ENCODE measurements around the gene IGF2R. TPM values are rescaled to one million over a fixed set of nuclear protein-coding genes. Genes with fewer than 3 reads are reported as not detected.
A peak's percentile ranks its signal among the peaks of the same experiment; 100 is the strongest.
"Not testable (repeated sequence)": the region's sequence is repeated elsewhere in the genome, so short reads cannot be mapped to it uniquely, and the experiment has no call there.

The IGF2R gene
- total and polyA plus RNA-seq, 8 donors, result 2.0 to 70.5 (median 31.5) TPM

DNA sequence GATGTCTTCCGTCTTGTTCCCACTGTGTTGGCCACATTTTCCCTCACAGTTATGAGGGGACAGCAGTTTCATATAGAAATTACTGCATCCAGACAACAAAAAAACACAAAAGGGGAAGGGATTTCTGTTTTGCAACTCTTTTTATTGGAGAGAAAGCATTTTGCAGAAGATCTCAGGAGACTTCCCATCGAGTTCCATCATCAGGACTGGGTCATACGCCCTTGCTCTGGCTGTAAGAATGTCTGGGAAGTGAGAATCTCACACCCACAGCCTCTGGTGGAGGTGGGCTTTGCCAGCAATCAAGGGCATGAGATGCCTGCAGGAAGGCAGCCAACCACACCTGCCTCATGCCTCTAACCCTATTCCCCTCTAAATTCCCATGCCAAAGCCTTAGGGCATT lies 5.8 kb upstream of the IGF2R start:
- no peak overlapping the region for H3K27ac ChIP-seq
- peaks cover 0 to 22% (median 6%) of the 10 kb centered on the region in 4 donors for H3K4me1 ChIP-seq
- DNase-seq, result no peak
- peaks cover 0 to 10% (median 0%) of the 10 kb centered on the region in 3 donors for H3K27me3 ChIP-seq
- no peak overlapping the region for H3K4me3 ChIP-seq
- WGBS, 5 donors, result 66 to 74% (median 66%) methylated on average over 3 of the region's 3 CpGs
- intact Hi-C loops (cut with DNase I; ENCODE audit: low total_unique reads), result no loop called here
- no peaks in the 10 kb centered on the region for H3K9me3 ChIP-seq
- TF ChIP-seq, protein P1, sequence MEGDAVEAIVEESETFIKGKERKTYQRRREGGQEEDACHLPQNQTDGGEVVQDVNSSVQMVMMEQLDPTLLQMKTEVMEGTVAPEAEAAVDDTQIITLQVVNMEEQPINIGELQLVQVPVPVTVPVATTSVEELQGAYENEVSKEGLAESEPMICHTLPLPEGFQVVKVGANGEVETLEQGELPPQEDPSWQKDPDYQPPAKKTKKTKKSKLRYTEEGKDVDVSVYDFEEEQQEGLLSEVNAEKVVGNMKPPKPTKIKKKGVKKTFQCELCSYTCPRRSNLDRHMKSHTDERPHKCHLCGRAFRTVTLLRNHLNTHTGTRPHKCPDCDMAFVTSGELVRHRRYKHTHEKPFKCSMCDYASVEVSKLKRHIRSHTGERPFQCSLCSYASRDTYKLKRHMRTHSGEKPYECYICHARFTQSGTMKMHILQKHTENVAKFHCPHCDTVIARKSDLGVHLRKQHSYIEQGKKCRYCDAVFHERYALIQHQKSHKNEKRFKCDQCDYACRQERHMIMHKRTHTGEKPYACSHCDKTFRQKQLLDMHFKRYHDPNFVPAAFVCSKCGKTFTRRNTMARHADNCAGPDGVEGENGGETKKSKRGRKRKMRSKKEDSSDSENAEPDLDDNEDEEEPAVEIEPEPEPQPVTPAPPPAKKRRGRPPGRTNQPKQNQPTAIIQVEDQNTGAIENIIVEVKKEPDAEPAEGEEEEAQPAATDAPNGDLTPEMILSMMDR (IDR thresholded peaks at IDR 0.05), result no peak
- no peak for TF ChIP-seq POLR2A (IDR thresholded peaks at IDR 0.05)
- TF ChIP-seq POLR2AphosphoS5 (IDR thresholded peaks at IDR 0.05), result no peak
- TF ChIP-seq EP300 (IDR thresholded peaks at IDR 0.05), result no peak
- H3K36me3 ChIP-seq, result no peaks in the 10 kb centered on the region

GRCh38 chr6:159964046-159964445 lies 4.8 kb upstream of the IGF2R start:
- no peak for DNase-seq
- H3K4me1 ChIP-seq, result peaks cover 3 to 28% (median 12%) of the 10 kb centered on the region in 4 donors
- no peak overlapping the region for H3K27ac ChIP-seq
- intact Hi-C loops (cut with DNase I; ENCODE audit: low total_unique reads), result no loop called here
- TF ChIP-seq POLR2AphosphoS5 (IDR thresholded peaks at IDR 0.05) (no peak), EP300 (IDR thresholded peaks at IDR 0.05) (no peak), POLR2A (IDR thresholded peaks at IDR 0.05) (no peak)
- 93 to 98% (median 96%) methylated on average over 2 of the region's 2 CpGs for WGBS, 5 donors
- peaks cover 0 to 10% (median 0%) of the 10 kb centered on the region in 3 donors for H3K27me3 ChIP-seq
- no peaks in the 10 kb centered on the region for H3K36me3 ChIP-seq
- H3K9me3 ChIP-seq, result no peaks in the 10 kb centered on the region
- no peak overlapping the region for H3K4me3 ChIP-seq

DNA sequence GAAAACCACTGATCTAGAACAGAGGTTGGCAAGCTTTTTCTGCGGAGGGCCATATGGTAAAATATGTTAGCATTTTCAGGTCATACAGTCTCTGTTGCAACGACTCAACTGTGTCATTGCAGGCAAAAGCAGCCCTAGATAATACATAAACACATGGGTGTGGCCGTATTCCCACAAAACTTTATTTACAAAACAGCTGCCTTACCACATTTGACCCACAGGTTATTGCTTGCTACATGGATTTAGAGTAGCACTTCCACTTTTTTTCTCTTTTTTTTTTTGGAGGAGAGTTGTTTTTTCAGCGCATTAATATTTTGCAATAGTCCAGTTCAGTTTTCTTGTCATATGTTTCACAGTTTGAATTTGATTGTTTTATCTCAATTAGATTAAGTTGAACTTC lies 2.5 kb upstream of the IGF2R start:
- Histone ChIP-seq H3K9me3 (no peaks in the 10 kb centered on the region), H3K27me3 (peaks cover 0 to 10% (median 0%) of the 10 kb centered on the region in 3 donors), H3K4me3 (no peak overlapping the region), H3K4me1 (peaks cover 18 to 40% (median 28%) of the 10 kb centered on the region in 4 donors), H3K36me3 (no peaks in the 10 kb centered on the region), H3K27ac (peak overlapping the region in 1 of 5 donors; percentile 32)
- 33 to 50% (median 38%) methylated on average over 4 of the region's 4 CpGs for WGBS, 5 donors
- DNase-seq, result no peak
- TF ChIP-seq EP300 (IDR thresholded peaks at IDR 0.05) (no peak), POLR2AphosphoS5 (IDR thresholded peaks at IDR 0.05) (peak in 1 of 3 donors; percentile 21)
- intact Hi-C loops (cut with DNase I; ENCODE audit: low total_unique reads), result no loop called here

- intact Hi-C loops (cut with DNase I; ENCODE audit: low total_unique reads), result no loop called here
- no peaks in the 10 kb centered on the region for H3K36me3 ChIP-seq
- peaks cover 0 to 10% (median 0%) of the 10 kb centered on the region in 3 donors for H3K27me3 ChIP-seq
- H3K4me1 ChIP-seq, result peaks cover 18 to 46% (median 34%) of the 10 kb centered on the region in 4 donors
- no peak for DNase-seq
- TF ChIP-seq, protein P1 (IDR thresholded peaks at IDR 0.05), result no peak
- TF ChIP-seq POLR2A (IDR thresholded peaks at IDR 0.05) (no peak), POLR2AphosphoS5 (IDR thresholded peaks at IDR 0.05) (no peak), EP300 (IDR thresholded peaks at IDR 0.05) (no peak)
- 71 to 95% (median 90%) methylated on average over 3 of the region's 3 CpGs for WGBS, 5 donors
- H3K9me3 ChIP-seq, result no peaks in the 10 kb centered on the region
- H3K4me3 ChIP-seq, result no peak overlapping the region
- no peak overlapping the region for H3K27ac ChIP-seq
Observed at GRCh38 chr6:159966981-159967380, 1.9 kb upstream of the IGF2R start.

- H3K36me3 ChIP-seq; H3K27ac ChIP-seq; H3K4me3 ChIP-seq; H3K9me3 ChIP-seq; intact Hi-C loops (cut with DNase I; ENCODE audit: low total_unique reads); DNase-seq: not testable (repeated sequence)
- peaks cover 20 to 53% (median 39%) of the 10 kb centered on the region in 4 donors for H3K4me1 ChIP-seq
- H3K27me3 ChIP-seq, result peaks cover 0 to 10% (median 0%) of the 10 kb centered on the region in 3 donors
- WGBS, 5 donors, result 90 to 93% (median 91%) methylated on average over 16 to 17 of the region's 17 CpGs
Observed at GRCh38 chr6:159967621-159968020, 1.3 kb upstream of the IGF2R start.

GRCh38 chr6:159969204-159969912 lies 476 bp downstream of the IGF2R start:
- Histone ChIP-seq H3K9me3 (no peaks in the 10 kb centered on the region), H3K36me3 (no peaks in the 10 kb centered on the region), H3K27me3 (peaks cover 0 to 5% (median 0%) of the 10 kb centered on the region in 3 donors), H3K4me1 (peaks cover 23 to 70% (median 52%) of the 10 kb centered on the region in 4 donors), H3K4me3 (peak overlapping the region; percentile 94 to 98 (median 98)), H3K27ac (peak overlapping the region; percentile 91 to 97 (median 95))
- 0 to 3% (median 1%) methylated on average over 10 to 91 of the region's 91 CpGs for WGBS, 5 donors
- TF ChIP-seq, protein P1 (IDR thresholded peaks at IDR 0.05), result peak in 1 of 7 experiments; percentile 6
- no peak for TF ChIP-seq EP300 (IDR thresholded peaks at IDR 0.05)
- DNase-seq, result peak; percentile 31 to 75
- intact Hi-C loops (cut with DNase I; ENCODE audit: low total_unique reads), result no loop called here

All from stomach (tissue), 9 donors.